GM12878 (cell line): ENCODE results near the gene GOLIM4.

Experiments
- MEF2B ChIP-seq: fragments of 450-650 bp; IDR thresholded peaks from 2 replicates; pipeline ENCODE4 v1.6.1; 2018; ENCODE audit warnings: mild to moderate bottlenecking, moderate library complexity; ENCODE audit not compliant: partially characterized antibody, poor library complexity, severe bottlenecking
- TF ChIP-seq, protein P1 (sequence below), 3 experiments: IDR thresholded peaks in 2 of 3; conservative IDR thresholded peaks in 1 of 3; 2 replicates each; pipeline ENCODE4 v1.5.1; 2011; ENCODE audit warnings: low read depth in 3 of 3, low read length in 3 of 3, mild to moderate bottlenecking in 3 of 3, control low read depth in 2 of 3, moderate library complexity in 2 of 3, inconsistent platforms in 1 of 3, mixed read lengths in 1 of 3; ENCODE audit not compliant: control insufficient read depth in 2 of 3, insufficient read depth in 1 of 3; ENCODE audit errors: extremely low read depth in 1 of 3

GRCh38 chr3:168090306-168091085 lies 5.2 kb downstream of the GOLIM4 start:
- TF ChIP-seq, protein P1, sequence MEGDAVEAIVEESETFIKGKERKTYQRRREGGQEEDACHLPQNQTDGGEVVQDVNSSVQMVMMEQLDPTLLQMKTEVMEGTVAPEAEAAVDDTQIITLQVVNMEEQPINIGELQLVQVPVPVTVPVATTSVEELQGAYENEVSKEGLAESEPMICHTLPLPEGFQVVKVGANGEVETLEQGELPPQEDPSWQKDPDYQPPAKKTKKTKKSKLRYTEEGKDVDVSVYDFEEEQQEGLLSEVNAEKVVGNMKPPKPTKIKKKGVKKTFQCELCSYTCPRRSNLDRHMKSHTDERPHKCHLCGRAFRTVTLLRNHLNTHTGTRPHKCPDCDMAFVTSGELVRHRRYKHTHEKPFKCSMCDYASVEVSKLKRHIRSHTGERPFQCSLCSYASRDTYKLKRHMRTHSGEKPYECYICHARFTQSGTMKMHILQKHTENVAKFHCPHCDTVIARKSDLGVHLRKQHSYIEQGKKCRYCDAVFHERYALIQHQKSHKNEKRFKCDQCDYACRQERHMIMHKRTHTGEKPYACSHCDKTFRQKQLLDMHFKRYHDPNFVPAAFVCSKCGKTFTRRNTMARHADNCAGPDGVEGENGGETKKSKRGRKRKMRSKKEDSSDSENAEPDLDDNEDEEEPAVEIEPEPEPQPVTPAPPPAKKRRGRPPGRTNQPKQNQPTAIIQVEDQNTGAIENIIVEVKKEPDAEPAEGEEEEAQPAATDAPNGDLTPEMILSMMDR (IDR thresholded peaks at IDR 0.05 in 2 of 3, conservative IDR thresholded peaks at IDR 0.05 in 1 of 3; ENCODE audit: control insufficient read depth in 2 of 3, extremely low read depth in 1 of 3, insufficient read depth in 1 of 3, low read depth in 3 of 3, low read length in 3 of 3) = no peak
- TF ChIP-seq MEF2B = no peak
